SK-N-MC (cell line): ENCODE data around the gene BOLA2B.
"Not testable (repeated sequence)": the region's sequence is repeated elsewhere in the genome, so short reads cannot be mapped to it uniquely, and the experiment has no call there.

Experiments used
- EZH2 ChIP-seq: fragments of 200-600 bp; sonication (generic); IDR thresholded peaks from one replicate; pipeline ENCODE4 v1.6.1; 2017; ENCODE audit warnings: antibody characterized with exemption
- FOXP2 ChIP-seq: optimal IDR thresholded peaks from 2 replicates; pipeline ENCODE3; 2011; ENCODE audit warnings: mild to moderate bottlenecking, moderate library complexity; ENCODE audit not compliant: insufficient read depth; ENCODE audit errors: extremely low read length, control extremely low read depth
- POLR2AphosphoS5 ChIP-seq: IDR thresholded peaks from 2 replicates; pipeline ENCODE4 v1.6.1; 2012; ENCODE audit warnings: mild to moderate bottlenecking, low read depth, low read length, borderline replicate concordance

DNA sequence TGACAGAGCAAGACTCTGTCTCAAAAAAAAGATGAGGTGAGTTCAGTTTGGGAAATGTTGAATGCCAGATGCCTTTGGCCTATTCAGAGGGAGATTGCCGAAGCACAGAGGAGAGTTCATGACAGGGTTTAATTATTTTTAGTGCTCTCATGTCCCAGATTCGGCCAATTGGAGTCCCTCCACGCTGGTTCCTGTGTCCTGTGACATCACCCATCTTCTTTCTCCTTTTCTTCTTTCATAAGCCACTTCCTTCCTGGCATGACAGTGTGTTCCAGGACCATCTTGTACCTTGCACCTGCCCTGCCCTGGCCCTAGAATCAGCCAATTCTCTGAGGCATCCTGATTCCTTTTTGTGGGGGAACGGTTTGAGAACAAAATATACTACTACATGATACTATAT lies 17.9 kb upstream of the BOLA2B start:
- TF ChIP-seq POLR2AphosphoS5, EZH2, FOXP2: not testable (repeated sequence)
